Activated CD8-positive, alpha-beta T cell treated with anti-CD3 and anti-CD28 coated beads for 36 hours (primary cell): ENCODE data around the gene RPS5. TPM values are rescaled to one million over a fixed set of nuclear protein-coding genes. Genes with fewer than 3 reads are reported as not detected.

Experiments
- ATAC-seq: fragments of 200-7000 bp; cut with Tn5 transposase; one replicate; pipeline ENCODE4 v1.10.0; 2021; ENCODE audit warnings: mild to moderate bottlenecking, moderate library complexity
- CTCF ChIA-PET: fragments of 350-600 bp; sonication (Branson Sonifier 250); formaldehyde crosslinking; loops from one replicate; lab custom pipeline; 2021; ENCODE audit warnings: antibody characterized with exemption; lab: Charles Lee
- POLR2A ChIA-PET: fragments of 350-600 bp; sonication (Branson Sonifier 250); formaldehyde crosslinking; loops from one replicate; lab custom pipeline; 2021; ENCODE audit warnings: antibody characterized with exemption; lab: Charles Lee
- DNase-seq: peaks from one replicate; pipeline ENCODE4 v3.0.0-alpha.2; 2020
- H3K27ac Mint-ChIP-seq: one replicate; pipeline ENCODE4 v1.8.0; 2021; ENCODE audit warnings: mild to moderate bottlenecking, mixed read lengths
- H3K27me3 Mint-ChIP-seq: one replicate; pipeline ENCODE4 v1.8.0; 2021; ENCODE audit warnings: mixed read lengths
- H3K36me3 Mint-ChIP-seq: one replicate; pipeline ENCODE4 v1.8.0; 2021; ENCODE audit warnings: low read depth, mixed read lengths
- H3K4me1 Mint-ChIP-seq: one replicate; pipeline ENCODE4 v1.8.0; 2021; ENCODE audit warnings: low read depth, mixed read lengths
- H3K4me3 Mint-ChIP-seq: one replicate; pipeline ENCODE4 v1.8.0; 2021; ENCODE audit warnings: mild to moderate bottlenecking, moderate library complexity, mixed read lengths
- H3K9me3 Mint-ChIP-seq: one replicate; pipeline ENCODE4 v1.8.0; 2021; ENCODE audit warnings: mixed read lengths
- CTCF ChIP-seq: fragments of 200-600 bp; IDR thresholded peaks from one replicate; pipeline ENCODE4 v1.8.0; 2022; ENCODE audit warnings: antibody characterized with exemption, mild to moderate bottlenecking
- intact Hi-C: fragments of 100-400 bp; cut with micrococcal nuclease; formaldehyde crosslinking; loops from one replicate; pipeline ENCODE4 v1.10.0; 2022
- total RNA-seq, 2 experiments: library from RNA; stranded (reverse); gene quantifications; one replicate each; pipeline ENCODE4 v1.2.3, GENCODE V29; 2021

Gene RPS5
- total RNA-seq, 2 experiments from 2014 or later = 1,906 to 1,936 TPM

GRCh38 chr19:58406818-58407657 lies 20.0 kb downstream of the RPS5 start:
- DNase-seq (no peak), ATAC-seq (no peak)
- Mint-ChIP-seq H3K36me3 (peaks cover 15% of the 10 kb centered on the region), H3K27ac (peak overlapping the region; percentile 95), H3K9me3 (no peaks in the 10 kb centered on the region), H3K27me3 (no peaks in the 10 kb centered on the region), H3K4me1 (peaks cover 37% of the 10 kb centered on the region), H3K4me3 (peak overlapping the region; percentile 87)
- peak; percentile 40 for TF ChIP-seq CTCF
- ChIA-PET CTCF (no interaction called here), POLR2A (interaction anchor here (0.7 to 2.6 kb wide), 6 partner anchors 11 to 60 kb away, joined by 3 to 10 read pairs (median 4); partner anchors contain the start of genes RNF225 and RPS5)
- intact Hi-C loops = no loop called here

GRCh38 chr19:58407658-58408151 lies 20.6 kb downstream of the RPS5 start:
- Mint-ChIP-seq H3K4me1 (peaks cover 38% of the 10 kb centered on the region), H3K36me3 (peaks cover 18% of the 10 kb centered on the region), H3K27me3 (no peaks in the 10 kb centered on the region), H3K27ac (peak overlapping the region; percentile 95), H3K9me3 (no peaks in the 10 kb centered on the region), H3K4me3 (peak overlapping the region; percentile 87)
- ATAC-seq (peak; percentile 41), DNase-seq (peak; percentile 57)
- ChIA-PET POLR2A (interaction anchor here (0.7 to 2.6 kb wide), 4 partner anchors 10 to 61 kb away, joined by 3 to 10 read pairs (median 4); partner anchors contain the start of gene RPS5), CTCF (interaction anchor here (1.0 to 1.2 kb wide), 2 partner anchors 28 to 106 kb away, joined by 3 read pairs; no protein-coding TSS in a partner anchor)
- intact Hi-C loops = no loop called here
- no peak for TF ChIP-seq CTCF

- peak within 1 kb of the TSS; percentile 95 for H3K27ac Mint-ChIP-seq
- H3K36me3 Mint-ChIP-seq = peaks cover 21% of the 10 kb centered on the region
- H3K4me1 Mint-ChIP-seq = peaks cover 37% of the 10 kb centered on the region
- POLR2A ChIA-PET = interaction anchor here (0.7 to 2.6 kb wide), 6 partner anchors 10 to 167 kb away, joined by 3 to 10 read pairs (median 4); partner anchors contain the start of genes RPS5 and ZBTB45
- CTCF ChIA-PET = interaction anchor here (1.0 to 1.4 kb wide), 3 partner anchors 29 to 106 kb away, joined by 3 read pairs; no protein-coding TSS in a partner anchor
- DNase-seq = peak; percentile 97
- H3K9me3 Mint-ChIP-seq = no peaks in the 10 kb centered on the region
- intact Hi-C loops = no loop called here
- TF ChIP-seq CTCF = no peak
- peak within 1 kb of the TSS; percentile 87 for H3K4me3 Mint-ChIP-seq
- peak; percentile 95 for ATAC-seq
- H3K27me3 Mint-ChIP-seq = no peaks in the 10 kb centered on the region
Observed at GRCh38 chr19:58408152-58409009, 21.3 kb downstream of the RPS5 start, which contains the start of gene ZNF584. TSS of gene ZNF584 (plus strand) at chr19:58408649. CDS start at chr19:58409148, 499 bp downstream.

GRCh38 chr19:58409010-58409790 lies 22.1 kb downstream of the RPS5 start:
- intact Hi-C loops = no loop called here
- peak; percentile 62 for DNase-seq
- ATAC-seq = peak; percentile 13
- Mint-ChIP-seq H3K27ac (peak overlapping the region; percentile 68), H3K4me3 (peak overlapping the region; percentile 87), H3K9me3 (no peaks in the 10 kb centered on the region), H3K4me1 (peaks cover 32% of the 10 kb centered on the region), H3K27me3 (no peaks in the 10 kb centered on the region), H3K36me3 (peaks cover 22% of the 10 kb centered on the region)
- CTCF ChIA-PET = interaction anchor here (1.0 to 2.0 kb wide), 4 partner anchors 30 to 111 kb away, joined by 3 to 6 read pairs (median 3); partner anchors contain the start of gene ZBTB45
- no peak for TF ChIP-seq CTCF
- POLR2A ChIA-PET = interaction anchor here (0.7 to 2.6 kb wide), 4 partner anchors 9 to 166 kb away, joined by 3 to 10 read pairs (median 4); partner anchors contain the start of gene ZBTB45
